ENCODE results near the gene SLC17A2. TPM values are rescaled to one million over a fixed set of nuclear protein-coding genes. Genes with fewer than 3 reads are reported as not detected.

SLC17A2 gene
- total RNA-seq, 4 donors from 2014 or later, result not detected

GRCh38 chr6:25916789-25917490 is 13.6 kb downstream of the SLC17A2 start:
- Histone ChIP-seq H3K27me3 (no peaks in the 10 kb centered on the region), H3K27ac (no peak overlapping the region), H3K4me3 (no peak overlapping the region), H3K36me3 (no peaks in the 10 kb centered on the region), H3K9me3 (no peaks in the 10 kb centered on the region), H3K4me1 (no peaks in the 10 kb centered on the region)
- WGBS, 2 donors (ENCODE audit: low coverage in 1 of 2), result 88 to 94% methylated on average over 5 to 7 of the region's 7 CpGs
- in situ Hi-C loops (cut with MboI; ENCODE audit: low pct_ligation_motif_present in 1 of 4, low pct_unique_long_range_greater_than_20kb in 1 of 4, low sequenced_read_pairs in 3 of 4) (no loop called here), intact Hi-C loops (cut with DNase I; ENCODE audit: low total_unique reads) (no loop called here)
- DNase-seq, result no peak
- TF ChIP-seq POLR2AphosphoS5 (IDR thresholded peaks at IDR 0.05), result no peak
- no peak for TF ChIP-seq POLR2A (IDR thresholded peaks at IDR 0.05)
- TF ChIP-seq, protein P1, sequence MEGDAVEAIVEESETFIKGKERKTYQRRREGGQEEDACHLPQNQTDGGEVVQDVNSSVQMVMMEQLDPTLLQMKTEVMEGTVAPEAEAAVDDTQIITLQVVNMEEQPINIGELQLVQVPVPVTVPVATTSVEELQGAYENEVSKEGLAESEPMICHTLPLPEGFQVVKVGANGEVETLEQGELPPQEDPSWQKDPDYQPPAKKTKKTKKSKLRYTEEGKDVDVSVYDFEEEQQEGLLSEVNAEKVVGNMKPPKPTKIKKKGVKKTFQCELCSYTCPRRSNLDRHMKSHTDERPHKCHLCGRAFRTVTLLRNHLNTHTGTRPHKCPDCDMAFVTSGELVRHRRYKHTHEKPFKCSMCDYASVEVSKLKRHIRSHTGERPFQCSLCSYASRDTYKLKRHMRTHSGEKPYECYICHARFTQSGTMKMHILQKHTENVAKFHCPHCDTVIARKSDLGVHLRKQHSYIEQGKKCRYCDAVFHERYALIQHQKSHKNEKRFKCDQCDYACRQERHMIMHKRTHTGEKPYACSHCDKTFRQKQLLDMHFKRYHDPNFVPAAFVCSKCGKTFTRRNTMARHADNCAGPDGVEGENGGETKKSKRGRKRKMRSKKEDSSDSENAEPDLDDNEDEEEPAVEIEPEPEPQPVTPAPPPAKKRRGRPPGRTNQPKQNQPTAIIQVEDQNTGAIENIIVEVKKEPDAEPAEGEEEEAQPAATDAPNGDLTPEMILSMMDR (IDR thresholded peaks at IDR 0.05), result no peak
- TF ChIP-seq EP300 (IDR thresholded peaks at IDR 0.05; ENCODE audit: low read depth), result no peak

GRCh38 chr6:25916330-25916729 is 14.2 kb downstream of the SLC17A2 start:
- TF ChIP-seq EP300 (IDR thresholded peaks at IDR 0.05; ENCODE audit: low read depth), result no peak
- TF ChIP-seq POLR2AphosphoS5 (IDR thresholded peaks at IDR 0.05), result no peak
- TF ChIP-seq POLR2A (IDR thresholded peaks at IDR 0.05), result no peak
- TF ChIP-seq, protein P1 (IDR thresholded peaks at IDR 0.05), result no peak
- no peak overlapping the region for H3K27ac ChIP-seq
- WGBS, 2 donors (ENCODE audit: low coverage in 1 of 2), result 66 to 80% methylated on average over 3 of the region's 3 CpGs
- H3K4me3 ChIP-seq, result no peak overlapping the region
- no peaks in the 10 kb centered on the region for H3K9me3 ChIP-seq
- H3K36me3 ChIP-seq, result no peaks in the 10 kb centered on the region
- H3K27me3 ChIP-seq, result no peaks in the 10 kb centered on the region
- in situ Hi-C loops (cut with MboI; ENCODE audit: low pct_ligation_motif_present in 1 of 4, low pct_unique_long_range_greater_than_20kb in 1 of 4, low sequenced_read_pairs in 3 of 4), result no loop called here
- no peak for DNase-seq
- intact Hi-C loops (cut with DNase I; ENCODE audit: low total_unique reads), result no loop called here
- H3K4me1 ChIP-seq, result peaks cover 0 to 3% (median 0%) of the 10 kb centered on the region in 4 donors

- H3K4me1 ChIP-seq, result peaks cover 0 to 3% (median 0%) of the 10 kb centered on the region in 4 donors
- intact Hi-C loops (cut with DNase I; ENCODE audit: low total_unique reads), result no loop called here
- no peak for TF ChIP-seq EP300 (IDR thresholded peaks at IDR 0.05; ENCODE audit: low read depth)
- TF ChIP-seq, protein P1 (IDR thresholded peaks at IDR 0.05), result no peak
- TF ChIP-seq POLR2AphosphoS5 (IDR thresholded peaks at IDR 0.05), result no peak
- TF ChIP-seq POLR2A (IDR thresholded peaks at IDR 0.05), result no peak
- H3K4me3 ChIP-seq, result no peak overlapping the region
- no peak overlapping the region for H3K27ac ChIP-seq
- DNase-seq, result no peak
- WGBS, 2 donors (ENCODE audit: low coverage in 1 of 2), result 65 to 77% methylated on average over 3 of the region's 3 CpGs
- H3K36me3 ChIP-seq, result no peaks in the 10 kb centered on the region
- H3K9me3 ChIP-seq, result no peaks in the 10 kb centered on the region
- in situ Hi-C loops (cut with MboI; ENCODE audit: low pct_ligation_motif_present in 1 of 4, low pct_unique_long_range_greater_than_20kb in 1 of 4, low sequenced_read_pairs in 3 of 4), result no loop called here
- no peaks in the 10 kb centered on the region for H3K27me3 ChIP-seq
Measured at GRCh38 chr6:25913741-25914140, 16.8 kb downstream of the SLC17A2 start.

DNA sequence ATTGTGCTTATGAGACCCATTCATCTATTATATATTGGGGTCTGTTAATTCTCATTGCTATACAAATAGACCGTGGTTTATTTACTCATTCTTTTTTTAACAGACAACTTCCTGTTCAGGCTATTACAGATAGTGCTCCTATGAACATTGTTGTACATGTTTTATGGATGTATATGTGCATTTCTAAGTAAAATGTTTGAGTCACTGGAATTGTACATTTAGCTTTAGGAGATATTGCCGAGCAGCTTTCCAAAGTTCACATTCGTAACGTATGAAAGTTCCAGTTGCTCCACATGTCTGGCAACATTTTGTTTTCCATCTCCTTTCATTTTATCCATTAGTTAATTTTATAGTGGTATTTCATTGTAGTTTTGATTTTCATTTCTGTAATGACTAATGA is 19.1 kb downstream of the SLC17A2 start:
- DNase-seq, result no peak
- peaks cover 0 to 3% (median 0%) of the 10 kb centered on the region in 4 donors for H3K4me1 ChIP-seq
- intact Hi-C loops (cut with DNase I; ENCODE audit: low total_unique reads), result no loop called here
- H3K27ac ChIP-seq, result no peak overlapping the region
- H3K27me3 ChIP-seq, result no peaks in the 10 kb centered on the region
- TF ChIP-seq, protein P1 (IDR thresholded peaks at IDR 0.05), result no peak
- TF ChIP-seq EP300 (IDR thresholded peaks at IDR 0.05; ENCODE audit: low read depth), result no peak
- TF ChIP-seq POLR2A (IDR thresholded peaks at IDR 0.05), result no peak
- TF ChIP-seq POLR2AphosphoS5 (IDR thresholded peaks at IDR 0.05), result no peak
- H3K9me3 ChIP-seq, result no peaks in the 10 kb centered on the region
- H3K4me3 ChIP-seq, result no peak overlapping the region
- 38 to 49% methylated on average over 4 of the region's 4 CpGs for WGBS, 2 donors (ENCODE audit: low coverage in 1 of 2)
- in situ Hi-C loops (cut with MboI; ENCODE audit: low pct_ligation_motif_present in 1 of 4, low pct_unique_long_range_greater_than_20kb in 1 of 4, low sequenced_read_pairs in 3 of 4), result no loop called here
- H3K36me3 ChIP-seq, result no peaks in the 10 kb centered on the region
